Measurements from ENCODE around the gene COX4I2.
"Not testable (repeated sequence)": the region's sequence is repeated elsewhere in the genome, so short reads cannot be mapped to it uniquely, and the experiment has no call there.

Gene COX4I2

GRCh38 chr20:31637660-31638059 lies at the start of gene COX4I2:
Gene COX4I2, plus strand, starts transcription at chr20:31637912. Its CDS starts 1,106 bp downstream, at chr20:31639018.
- no peak for DNase-seq

DNA sequence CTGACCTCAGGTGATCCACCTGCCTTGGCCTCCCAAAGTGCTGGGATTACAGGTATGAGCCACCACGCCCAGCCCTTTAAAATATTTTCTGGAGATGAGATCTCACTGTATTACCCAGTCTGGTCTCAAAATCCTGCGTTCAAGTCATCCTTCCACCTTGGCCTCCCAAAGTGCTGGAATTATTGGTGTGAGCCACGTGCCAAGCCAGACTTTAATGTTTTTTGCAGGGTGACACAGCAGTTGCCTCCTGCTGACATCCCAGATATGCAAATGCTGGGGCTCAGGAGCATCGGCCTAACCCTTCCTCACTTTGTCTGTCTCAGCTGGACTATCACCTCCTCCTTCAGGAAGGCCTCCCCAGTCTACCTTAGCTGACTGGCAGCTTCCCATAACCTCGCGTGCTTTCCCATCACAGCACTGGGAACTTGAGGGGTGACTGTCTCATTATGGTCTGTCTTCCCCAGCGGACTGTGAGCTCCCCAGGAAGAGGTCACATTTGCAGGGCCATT lies 46.9 kb upstream of the COX4I2 start:
- DNase-seq, result no peak

- DNase-seq, result peak; percentile 67
Observed at GRCh38 chr20:31593221-31594001, 44.3 kb upstream of the COX4I2 start.

DNA sequence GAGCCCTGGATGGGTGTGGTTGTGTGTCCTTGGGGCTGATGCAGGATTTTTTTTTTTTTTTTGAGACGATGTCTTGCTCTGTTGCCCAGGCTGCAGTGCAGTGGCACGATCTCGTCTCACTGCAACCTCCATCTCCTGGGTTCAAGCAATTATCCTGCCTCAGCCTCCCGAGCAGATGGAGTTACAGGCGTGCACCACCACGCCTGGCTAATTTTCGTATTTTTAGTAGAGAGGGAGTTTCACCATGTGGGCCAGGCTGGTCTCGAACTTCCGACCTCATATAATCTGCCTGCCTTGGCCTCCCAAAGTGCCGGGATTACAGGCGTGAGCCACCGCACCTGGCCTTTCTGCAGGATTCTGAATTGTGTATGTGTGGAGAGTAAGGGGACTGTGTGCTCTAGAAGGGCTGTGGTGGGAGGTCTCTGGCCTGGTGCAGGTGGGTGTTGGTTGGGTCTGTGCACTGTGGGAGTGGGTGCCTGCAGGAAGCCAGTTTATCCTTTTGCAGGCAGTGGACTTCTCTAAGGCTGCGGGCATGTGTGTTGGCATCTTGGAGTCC lies 43.6 kb upstream of the COX4I2 start:
- no peak for DNase-seq

DNA sequence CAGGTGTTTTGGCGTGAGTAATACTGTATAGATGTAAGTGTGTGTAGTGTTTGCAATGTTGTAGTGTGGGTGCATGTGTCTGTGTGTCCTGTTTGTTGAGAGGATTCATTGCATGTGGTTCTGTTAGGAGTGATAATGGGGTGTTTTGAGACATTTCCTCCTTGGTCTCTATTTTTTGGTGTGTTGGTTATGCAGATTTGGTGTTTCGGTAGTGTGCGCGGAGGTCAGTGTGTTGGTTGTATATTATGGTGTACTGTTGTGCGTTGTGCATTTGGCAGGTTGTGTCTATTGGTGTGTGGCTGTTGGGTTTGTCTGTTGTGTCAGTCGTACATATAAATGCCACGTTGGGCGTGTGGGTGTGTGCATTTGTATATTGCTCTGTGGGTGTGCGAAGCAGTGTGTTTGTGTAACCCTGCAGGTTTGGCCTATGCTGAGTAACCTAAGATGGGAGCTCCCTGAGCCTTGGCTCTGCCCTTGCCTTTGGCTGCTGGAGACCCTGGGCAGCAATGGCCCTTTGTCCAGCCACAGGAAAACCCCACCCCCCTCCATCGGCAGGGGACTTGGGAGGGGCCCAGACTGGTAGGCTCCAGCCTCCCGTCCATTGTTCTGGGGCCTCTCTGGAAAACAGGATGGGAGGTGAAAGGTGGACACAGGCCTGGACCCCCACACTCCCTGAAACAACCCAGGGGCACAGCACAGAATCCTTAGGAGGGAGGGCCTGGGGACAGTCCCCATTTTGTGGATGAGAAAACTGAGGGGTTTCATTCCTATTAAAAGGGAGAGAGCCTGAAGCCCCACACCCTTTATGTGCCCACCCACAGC lies 42.9 kb upstream of the COX4I2 start:
- DNase-seq, result no peak

GRCh38 chr20:31595380-31595653 lies 42.4 kb upstream of the COX4I2 start:
- no peak for DNase-seq

- no peak for DNase-seq
Observed at GRCh38 chr20:31595654-31596411, 41.9 kb upstream of the COX4I2 start.

GRCh38 chr20:31596412-31596715 lies 41.3 kb upstream of the COX4I2 start:
- DNase-seq, result not testable (repeated sequence)

DNA sequence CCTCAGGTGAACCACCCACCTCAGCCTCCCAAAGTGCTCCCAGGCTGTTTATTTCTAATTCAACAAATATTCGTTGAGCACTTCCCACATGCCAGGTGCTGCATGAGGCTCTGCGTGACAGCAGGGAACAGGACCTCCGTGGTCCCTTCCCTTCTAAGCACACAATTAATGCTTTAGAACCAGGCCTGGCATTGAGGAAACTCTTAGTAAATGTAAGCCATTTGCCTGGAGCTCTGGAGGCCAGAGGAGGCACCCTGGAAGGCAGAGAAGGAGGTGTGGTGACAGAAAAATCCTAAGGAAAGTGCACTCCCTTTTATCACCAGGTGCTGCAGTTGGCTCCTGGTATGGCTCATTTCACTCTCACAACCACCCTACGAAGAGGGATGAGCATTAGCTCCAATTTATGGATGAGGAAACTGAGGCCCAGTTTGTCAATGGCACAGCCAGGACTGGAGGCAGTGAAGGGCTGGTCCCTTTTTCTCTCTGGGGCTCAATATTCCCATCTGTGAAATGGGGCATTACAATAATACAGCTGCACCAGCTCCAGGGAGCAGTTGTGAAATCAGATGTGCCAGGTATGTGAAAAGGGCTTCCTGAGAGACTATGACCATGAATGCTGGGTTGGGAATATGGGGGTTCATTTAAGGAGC lies 40.8 kb upstream of the COX4I2 start:
- no peak for DNase-seq

GRCh38 chr20:31597481-31597855 lies 40.2 kb upstream of the COX4I2 start:
- no peak for DNase-seq

DNA sequence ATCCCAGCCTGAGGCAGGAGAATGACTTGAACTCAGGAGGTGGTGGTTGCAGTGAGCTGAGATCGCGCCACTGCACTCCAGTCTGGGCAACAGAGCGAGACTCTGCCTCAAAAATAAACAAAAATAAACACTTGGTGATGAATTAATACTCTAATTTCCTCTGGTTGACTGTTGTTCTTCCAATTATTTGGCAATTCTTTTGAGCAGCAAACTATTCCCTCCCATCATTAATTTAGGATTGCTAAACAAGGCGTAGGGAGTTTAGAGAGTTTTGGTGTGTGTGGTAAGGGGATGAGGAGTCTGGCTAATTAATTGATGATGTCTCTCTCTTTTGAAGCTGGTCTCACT lies 35.3 kb upstream of the COX4I2 start:
- DNase-seq, result no peak

DNA sequence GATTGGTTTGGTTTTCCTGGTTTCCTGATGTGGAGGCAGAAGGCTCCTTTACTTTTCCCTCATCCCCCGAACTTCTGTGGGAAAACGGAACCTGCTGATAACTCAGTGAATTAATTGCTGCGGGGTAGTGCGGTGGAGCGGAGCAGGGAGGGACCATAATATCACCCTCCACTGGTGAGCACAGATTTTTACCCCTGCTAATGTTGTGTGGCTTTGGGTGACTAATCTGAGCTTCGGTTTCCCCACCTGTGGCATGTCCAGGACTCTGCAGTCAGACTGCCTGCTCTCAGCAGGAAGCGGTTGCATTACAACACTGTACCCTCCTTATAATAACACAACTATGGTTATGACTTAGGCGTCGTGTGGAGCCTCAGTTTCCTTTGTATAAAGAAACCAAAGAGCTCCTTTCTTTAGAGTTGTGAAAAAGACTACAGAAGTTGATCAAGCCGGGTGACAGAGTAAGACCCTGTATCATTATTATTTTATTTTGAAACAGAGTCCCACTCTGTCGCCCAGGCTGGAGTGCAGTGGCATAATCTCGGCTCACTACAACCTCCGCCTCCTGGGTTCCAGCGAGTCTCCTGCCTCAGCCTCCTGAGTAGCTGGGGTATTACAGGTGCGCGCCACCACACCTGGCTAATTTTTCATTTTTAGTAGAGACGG lies 34.8 kb upstream of the COX4I2 start:
- DNase-seq, result peak; percentile 72

- peak; percentile 87 for DNase-seq
Observed at GRCh38 chr20:31603822-31604566, 33.7 kb upstream of the COX4I2 start.

GRCh38 chr20:31604567-31605030 lies 33.1 kb upstream of the COX4I2 start:
- no peak for DNase-seq

DNA sequence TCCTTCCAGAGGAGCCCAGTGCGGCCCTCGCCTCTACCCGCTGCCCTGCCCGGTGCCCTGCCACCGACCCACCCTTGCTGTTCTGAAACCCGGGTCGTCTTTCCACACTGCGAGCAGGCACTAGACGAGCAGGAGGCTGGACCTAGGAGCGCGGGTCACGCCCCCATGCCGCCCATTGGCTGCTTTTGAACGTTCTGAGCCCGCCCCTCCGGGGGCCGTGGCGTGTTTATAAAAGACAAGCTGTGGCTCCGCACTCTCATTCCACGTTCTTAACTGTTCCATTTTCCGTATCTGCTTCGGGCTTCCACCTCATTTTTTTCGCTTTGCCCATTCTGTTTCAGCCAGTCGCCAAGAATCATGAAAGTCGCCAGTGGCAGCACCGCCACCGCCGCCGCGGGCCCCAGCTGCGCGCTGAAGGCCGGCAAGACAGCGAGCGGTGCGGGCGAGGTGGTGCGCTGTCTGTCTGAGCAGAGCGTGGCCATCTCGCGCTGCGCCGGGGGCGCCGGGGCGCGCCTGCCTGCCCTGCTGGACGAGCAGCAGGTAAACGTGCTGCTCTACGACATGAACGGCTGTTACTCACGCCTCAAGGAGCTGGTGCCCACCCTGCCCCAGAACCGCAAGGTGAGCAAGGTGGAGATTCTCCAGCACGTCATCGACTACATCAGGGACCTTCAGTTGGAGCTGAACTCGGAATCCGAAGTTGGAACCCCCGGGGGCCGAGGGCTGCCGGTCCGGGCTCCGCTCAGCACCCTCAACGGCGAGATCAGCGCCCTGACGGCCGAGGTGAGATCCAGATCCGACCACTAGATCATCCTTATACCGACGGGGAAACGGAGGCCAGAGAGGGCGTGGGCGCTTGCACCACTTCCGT lies 32.4 kb upstream of the COX4I2 start, which contains the start of gene ID1:
TSS of gene ID1 (plus strand) at position 259 of the 871 bp plus-strand sequence. CDS start at position 358, 99 bp downstream.
- peak; percentile 93 for DNase-seq

DNA sequence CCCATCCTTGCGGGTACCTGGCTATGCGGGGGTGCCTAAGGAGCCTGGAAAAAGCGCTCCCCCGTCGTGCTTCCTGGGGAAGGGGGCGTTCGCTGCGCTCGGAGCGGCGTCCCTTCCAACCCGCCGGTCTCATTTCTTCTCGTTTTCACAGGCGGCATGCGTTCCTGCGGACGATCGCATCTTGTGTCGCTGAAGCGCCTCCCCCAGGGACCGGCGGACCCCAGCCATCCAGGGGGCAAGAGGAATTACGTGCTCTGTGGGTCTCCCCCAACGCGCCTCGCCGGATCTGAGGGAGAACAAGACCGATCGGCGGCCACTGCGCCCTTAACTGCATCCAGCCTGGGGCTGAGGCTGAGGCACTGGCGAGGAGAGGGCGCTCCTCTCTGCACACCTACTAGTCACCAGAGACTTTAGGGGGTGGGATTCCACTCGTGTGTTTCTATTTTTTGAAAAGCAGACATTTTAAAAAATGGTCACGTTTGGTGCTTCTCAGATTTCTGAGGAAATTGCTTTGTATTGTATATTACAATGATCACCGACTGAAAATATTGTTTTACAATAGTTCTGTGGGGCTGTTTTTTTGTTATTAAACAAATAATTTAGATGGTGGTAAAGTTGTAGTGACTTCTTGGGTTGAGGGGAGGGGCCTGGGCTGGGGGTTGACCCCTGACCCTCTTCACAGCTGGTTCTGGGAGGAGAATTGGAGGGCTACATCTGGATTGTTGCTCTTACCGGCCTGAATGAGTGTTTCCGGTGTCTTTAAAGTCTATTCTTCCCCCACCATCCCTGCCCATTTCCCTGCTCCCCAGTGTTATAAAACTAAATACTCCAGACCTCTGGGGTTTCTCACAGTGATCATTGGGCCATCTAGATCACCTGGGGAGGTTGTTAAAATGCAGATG lies 31.6 kb upstream of the COX4I2 start:
- no peak for DNase-seq

DNA sequence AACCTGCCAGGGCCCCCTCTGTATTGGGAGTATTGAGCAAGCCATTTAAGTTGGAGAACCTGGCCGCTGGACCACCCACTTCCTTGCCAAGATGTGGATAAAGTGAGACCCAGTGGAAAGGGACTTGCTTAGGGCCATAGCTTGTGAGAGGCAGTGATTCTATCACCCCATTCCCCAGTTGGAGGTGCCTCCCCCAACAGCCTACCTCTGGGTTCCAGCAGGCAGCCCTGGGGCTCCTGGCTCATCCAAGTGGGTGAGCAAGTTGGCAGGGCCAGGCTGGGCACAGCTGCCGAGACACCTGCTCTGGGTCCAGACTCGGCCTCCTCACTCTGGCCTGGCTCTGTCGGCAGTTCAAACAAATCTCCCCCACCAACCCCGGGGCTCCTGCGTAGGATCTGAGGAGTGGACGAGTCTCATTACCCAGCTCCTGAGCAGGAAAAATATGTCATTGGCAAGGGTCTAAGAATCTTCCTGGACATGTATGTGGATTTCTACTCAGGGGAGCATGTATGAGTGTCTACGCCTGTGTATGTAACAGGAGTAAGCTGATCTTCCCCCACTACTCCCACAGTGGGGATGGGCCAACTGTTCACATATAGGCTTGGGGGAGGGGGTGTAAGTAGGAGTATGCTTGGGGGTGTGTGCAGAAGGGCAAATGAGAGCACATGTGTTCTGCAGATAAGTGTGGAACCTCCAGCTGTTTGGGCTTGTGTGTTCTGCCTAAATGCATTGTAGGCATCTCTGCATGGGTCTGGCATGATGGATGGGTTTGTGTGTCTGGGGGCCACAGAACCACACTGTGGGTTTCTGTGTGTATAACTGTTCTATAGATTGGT lies 30.7 kb upstream of the COX4I2 start:
- DNase-seq, result no peak

- no peak for DNase-seq
Observed at GRCh38 chr20:31607640-31608250, 30.0 kb upstream of the COX4I2 start.
